ENCODE data around the gene LRP1B.

GRCh38 chr2:141630407-141630930, 500.3 kb downstream of the LRP1B start:
- no peak for TF ChIP-seq POLR2A (IDR thresholded peaks at IDR 0.05)
- no peak for TF ChIP-seq CTCF (IDR thresholded peaks at IDR 0.05)
